IMR-90 (cell line): ENCODE results near the gene SH3RF3. TPM values are rescaled to one million over a fixed set of nuclear protein-coding genes. Genes with fewer than 3 reads are reported as not detected.

Source experiments
- ATAC-seq: fragments of 200-7000 bp; cut with Tn5 transposase; 2 replicates; pipeline ENCODE4 v1.9.1; 2020; ENCODE audit warnings: low read depth, mild to moderate bottlenecking, moderate library complexity
- BruUV-seq: library from RNA; stranded (reverse); fragments of 400-500 nt; replicated peaks from 2 replicates; lab custom pipeline; 2021; lab: Mats Ljungman, UMichigan
- CTCF ChIA-PET: fragments of 300-600 bp; formaldehyde crosslinking; extraction: SDS; loops from one replicate; lab custom pipeline; 2021; ENCODE audit warnings: antibody characterized with exemption; lab: Yijun Ruan, JAX
- POLR2A ChIA-PET: fragments of 300-600 bp; sonication (Branson Sonifier 250); formaldehyde crosslinking; loops from one replicate; lab custom pipeline; 2022; ENCODE audit warnings: antibody characterized with exemption; ENCODE audit not compliant: unreplicated experiment; lab: Charles Lee
- DNase-seq: peaks from one replicate; pipeline ENCODE4 v3.0.0; 2013
- H2AFZ ChIP-seq: replicated peaks from 2 replicates; pipeline ENCODE3; 2013; ENCODE audit warnings: low read length, mild to moderate bottlenecking; ENCODE audit not compliant: poor library complexity
- H2AK5ac ChIP-seq: 2 replicates; pipeline ENCODE4 v1.6.1; 2013; ENCODE audit warnings: low read depth, low read length, inconsistent platforms
- H2AK9ac ChIP-seq: replicated peaks from 2 replicates; pipeline ENCODE3; 2013; ENCODE audit warnings: mild to moderate bottlenecking, low read depth, low read length, moderate library complexity; ENCODE audit not compliant: poor library complexity
- H2BK120ac ChIP-seq: 2 replicates; pipeline ENCODE4 v1.6.1; 2013; ENCODE audit warnings: low read depth, low read length, inconsistent platforms
- H2BK15ac ChIP-seq: 3 replicates; pipeline ENCODE4 v1.6.1; 2013; ENCODE audit warnings: low read depth, low read length, inconsistent platforms
- H2BK20ac ChIP-seq: 2 replicates; pipeline ENCODE4 v1.6.1; 2013; ENCODE audit warnings: low read depth, mild to moderate bottlenecking, inconsistent platforms, low read length, moderate library complexity
- H2BK5ac ChIP-seq: 2 replicates; pipeline ENCODE4 v1.6.1; 2013; ENCODE audit warnings: mild to moderate bottlenecking, low read depth, low read length, inconsistent platforms; ENCODE audit not compliant: poor library complexity, severe bottlenecking
- H3K14ac ChIP-seq: replicated peaks from 2 replicates; pipeline ENCODE4 v1.6.1; 2013; ENCODE audit warnings: low read depth, low read length, inconsistent platforms
- H3K18ac ChIP-seq: 2 replicates; pipeline ENCODE4 v1.6.1; 2013; ENCODE audit warnings: low read depth, low read length, control low read depth
- H3K23ac ChIP-seq: 2 replicates; pipeline ENCODE4 v1.6.1; 2013; ENCODE audit warnings: low read depth, low read length, inconsistent platforms
- H3K27ac ChIP-seq: 2 replicates; pipeline ENCODE4 v1.5.1; 2013; ENCODE audit warnings: mild to moderate bottlenecking, control low read depth, low read length; ENCODE audit not compliant: insufficient read depth
- H3K27me3 ChIP-seq: 2 replicates; pipeline ENCODE4 v1.6.1; 2013; ENCODE audit warnings: low read length; ENCODE audit not compliant: control insufficient read depth, insufficient read depth
- H3K36me3 ChIP-seq: 2 replicates; pipeline ENCODE4 v1.6.1; 2013; ENCODE audit warnings: low read length, mixed read lengths; ENCODE audit not compliant: control insufficient read depth, insufficient read depth
- H3K4ac ChIP-seq: 2 replicates; pipeline ENCODE4 v1.6.1; 2013; ENCODE audit warnings: low read depth, low read length, inconsistent platforms
- H3K4me1 ChIP-seq: 2 replicates; pipeline ENCODE4 v1.6.1; 2013; ENCODE audit warnings: low read length, mixed read lengths; ENCODE audit not compliant: control insufficient read depth, insufficient read depth
- H3K4me2 ChIP-seq: 2 replicates; pipeline ENCODE4 v1.6.1; 2013; ENCODE audit warnings: low read depth, mild to moderate bottlenecking, control low read depth, low read length, moderate library complexity
- H3K4me3 ChIP-seq: 2 replicates; pipeline ENCODE4 v1.5.1; 2013; ENCODE audit warnings: low read depth, mild to moderate bottlenecking, control low read depth, low read length, moderate library complexity; ENCODE audit not compliant: insufficient read depth
- H3K56ac ChIP-seq: 2 replicates; pipeline ENCODE4 v1.6.1; 2013; ENCODE audit warnings: low read length, inconsistent platforms; ENCODE audit not compliant: insufficient read depth; ENCODE audit errors: extremely low read depth
- H3K79me1 ChIP-seq, 2 experiments: 2 replicates each; pipeline ENCODE4 v1.6.1; 2013; ENCODE audit warnings: low read length in 2 of 2, inconsistent platforms in 1 of 2, low read depth in 1 of 2
- H3K9ac ChIP-seq: 2 replicates; pipeline ENCODE4 v1.6.1; 2013; ENCODE audit warnings: low read depth, low read length, control low read depth
- H3K9me1 ChIP-seq: 2 replicates; pipeline ENCODE4 v1.6.1; 2013; ENCODE audit warnings: low read length, inconsistent platforms; ENCODE audit not compliant: insufficient read depth
- H3K9me3 ChIP-seq: 2 replicates; pipeline ENCODE4 v1.6.1; 2013; ENCODE audit warnings: low read length; ENCODE audit not compliant: control insufficient read depth, insufficient read depth
- H4K20me1 ChIP-seq: 2 replicates; pipeline ENCODE4 v1.6.1; 2013; ENCODE audit warnings: low read length, inconsistent platforms; ENCODE audit not compliant: insufficient read depth
- H4K5ac ChIP-seq: 2 replicates; pipeline ENCODE4 v1.6.1; 2013; ENCODE audit warnings: mild to moderate bottlenecking, low read depth, low read length, control low read depth
- H4K8ac ChIP-seq, 2 experiments: 2 replicates each; pipeline ENCODE4 v1.6.1; 2013; ENCODE audit warnings: low read depth in 2 of 2, low read length in 2 of 2, control low read depth in 1 of 2, inconsistent platforms in 1 of 2
- H4K91ac ChIP-seq: 2 replicates; pipeline ENCODE4 v1.6.1; 2013; ENCODE audit warnings: low read depth, low read length, inconsistent platforms; ENCODE audit not compliant: insufficient read depth
- BHLHE40 ChIP-seq: fragments of 150-350 bp; IDR thresholded peaks from 2 replicates; pipeline ENCODE4 v1.6.1; 2016; ENCODE audit warnings: mild to moderate bottlenecking, low read depth, low read length
- CHD1 ChIP-seq: IDR thresholded peaks from 2 replicates; pipeline ENCODE4 v1.6.1; 2012; ENCODE audit warnings: low read depth, low read length, improper control_type of control experiment
- FOS ChIP-seq: fragments of 150-350 bp; IDR thresholded peaks from 2 replicates; pipeline ENCODE4 v1.6.1; 2016; ENCODE audit warnings: low read depth, low read length
- MAFK ChIP-seq: IDR thresholded peaks from 2 replicates; pipeline ENCODE4 v1.6.1; 2012; ENCODE audit warnings: low read depth, low read length, improper control_type of control experiment
- MAZ ChIP-seq: IDR thresholded peaks from 2 replicates; pipeline ENCODE4 v1.6.1; 2012; ENCODE audit warnings: low read depth, mild to moderate bottlenecking, low read length, improper control_type of control experiment, moderate library complexity, borderline replicate concordance
- MXI1 ChIP-seq: IDR thresholded peaks from 2 replicates; pipeline ENCODE4 v1.6.1; 2012; ENCODE audit warnings: low read depth, mild to moderate bottlenecking, low read length, moderate library complexity, borderline replicate concordance
- NFE2L2 ChIP-seq: fragments of 150-350 bp; IDR thresholded peaks from 2 replicates; pipeline ENCODE4 v1.6.1; 2016; ENCODE audit warnings: low read depth, mild to moderate bottlenecking, low read length
- POLR2A ChIP-seq: IDR thresholded peaks from 2 replicates; pipeline ENCODE4 v1.6.1; 2012; ENCODE audit warnings: mild to moderate bottlenecking, low read depth, low read length
- RCOR1 ChIP-seq: IDR thresholded peaks from 2 replicates; pipeline ENCODE4 v1.6.1; 2012; ENCODE audit warnings: mild to moderate bottlenecking, low read length, improper control_type of control experiment; ENCODE audit not compliant: insufficient replicate concordance
- RFX5 ChIP-seq: IDR thresholded peaks from 2 replicates; pipeline ENCODE4 v1.8.0; 2012; ENCODE audit warnings: low read depth, mild to moderate bottlenecking, low read length, moderate library complexity
- SMC3 ChIP-seq: fragments of 150-350 bp; IDR thresholded peaks from 2 replicates; pipeline ENCODE4 v1.6.1; 2016; ENCODE audit warnings: low read depth, mild to moderate bottlenecking, antibody characterized with exemption, low read length, moderate library complexity
- WGBS, 2 experiments: methylation state at CpG; one replicate each; pipeline versions ENCODE4 v1.1.5 to v1.1.7; 2013; ENCODE audit warnings: missing lambda C conversion rate in 2 of 2; ENCODE audit not compliant: insufficient read length in 1 of 2; ENCODE audit errors: extremely low coverage in 2 of 2; 5-methylcytosine and 5-hydroxymethylcytosine counted together
- dilution Hi-C: fragments of 300-500 bp; cut with HindIII; formaldehyde crosslinking; loops from one replicate; pipeline ENCODE4 v1.14.3; 2018; ENCODE audit warnings: low sequenced_read_pairs; ENCODE audit not compliant: unreplicated experiment
- in situ Hi-C: fragments of 300-500 bp; cut with MboI; formaldehyde crosslinking; loops from 3 replicates; pipeline ENCODE4 v1.14.3; 2019; ENCODE audit warnings: low sequenced_read_pairs, inconsistent platforms, mixed read lengths
- intact Hi-C: fragments of 100-400 bp; cut with micrococcal nuclease; formaldehyde crosslinking; loops from 2 replicates; pipeline ENCODE4 v1.10.0; 2022
- polyA plus RNA-seq, 3 experiments: library from polyadenylated mRNA; depleted of rRNA; stranded (reverse); fragments of >200 nt; gene quantifications; 2 replicates each; pipeline ENCODE4 v1.2.3, GENCODE V29; 2012; ENCODE audit warnings: low replicate concordance in 1 of 3
- total RNA-seq: library from RNA; depleted of rRNA; stranded (reverse); fragments of >200 nt; gene quantifications from 2 replicates; pipeline ENCODE4 v1.2.3, GENCODE V29; 2012
- TF ChIP-seq, protein P1 (sequence below): fragments of 150-350 bp; IDR thresholded peaks from 2 replicates; pipeline ENCODE4 v1.6.1; 2017; ENCODE audit warnings: mild to moderate bottlenecking, antibody characterized with exemption, low read length, low read depth
- TF ChIP-seq, protein P2 (sequence below): fragments of 150-350 bp; IDR thresholded peaks from 2 replicates; pipeline ENCODE4 v1.6.1; 2016; ENCODE audit warnings: low read depth, mild to moderate bottlenecking, low read length, moderate library complexity, borderline replicate concordance

Gene SH3RF3
- total and polyA plus RNA-seq, 2 of the 4 experiments (the other 2 are of a cell fraction): 3.4 to 5.3 TPM

DNA sequence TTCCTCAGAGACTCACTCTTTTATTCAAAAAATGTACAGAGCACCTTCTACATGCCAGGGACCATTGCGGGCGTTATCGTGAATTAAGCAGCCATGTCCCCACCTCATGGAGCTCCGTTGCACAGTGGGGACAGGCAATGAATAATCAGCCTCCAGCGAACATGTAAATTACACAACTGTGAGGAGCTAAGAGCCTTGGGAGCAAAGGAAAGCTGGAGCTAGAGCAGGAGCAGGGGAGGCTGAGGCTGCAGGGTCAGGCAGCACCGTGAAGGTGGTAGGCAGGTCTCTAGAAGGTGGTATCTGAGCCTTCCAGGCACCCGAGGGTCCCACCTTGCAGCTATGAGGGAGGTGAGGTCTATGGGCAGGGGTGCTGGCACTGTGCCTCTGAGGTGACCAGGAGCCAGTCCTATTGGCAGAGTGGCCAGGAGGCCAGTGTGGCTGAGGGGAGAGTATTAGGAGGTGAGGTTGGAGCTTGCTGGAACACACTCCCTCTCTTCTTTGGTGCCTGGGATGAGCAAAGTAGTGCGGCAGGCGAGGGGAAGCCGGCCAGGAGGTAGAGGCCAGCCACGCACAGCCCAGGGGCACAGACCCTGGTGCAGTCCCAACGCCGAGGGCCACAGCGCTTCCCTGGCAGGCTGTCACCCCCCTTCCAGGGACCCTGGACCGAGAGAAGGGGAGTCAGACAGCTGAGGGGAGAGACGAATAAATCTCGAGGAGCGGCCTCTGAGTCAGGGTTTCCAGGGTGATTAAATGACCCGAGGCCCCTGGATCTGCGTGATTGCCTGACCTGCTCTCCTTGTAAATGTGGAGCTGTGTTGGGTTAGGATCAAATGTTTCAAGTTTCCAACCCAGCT lies 317.5 kb downstream of the SH3RF3 start:
- in situ Hi-C loops (no loop called here), intact Hi-C loops (loop anchor here (1.0 to 5.0 kb wide), 3 partner anchors 41 to 279 kb away; no protein-coding TSS in a partner anchor), dilution Hi-C loops (no loop called here)
- no peaks in the 10 kb centered on the region for H3K27me3 ChIP-seq
- H3K9me3 ChIP-seq: peaks cover 10% of the 10 kb centered on the region
- H3K4me3 ChIP-seq: no peak overlapping the region
- peak overlapping the region; percentile 31 for H2BK5ac ChIP-seq
- H3K14ac ChIP-seq: peak overlapping the region; percentile 81
- CTCF ChIA-PET: interaction anchor here (0.6 to 0.7 kb wide), 2 partner anchors 67 to 570 kb away, joined by 3 to 4 read pairs; no protein-coding TSS in a partner anchor
- peak overlapping the region; percentile 16 for H2AK5ac ChIP-seq
- peak overlapping the region; percentile 53 for H2BK120ac ChIP-seq
- peak overlapping the region; percentile 6; the same call in 2 of the 3 replicates for H2BK15ac ChIP-seq
- peak overlapping the region; percentile 8; the same call in 1 of the 2 replicates for H3K4me2 ChIP-seq
- peaks cover 12% of the 10 kb centered on the region for H3K4me1 ChIP-seq
- no peak overlapping the region for H3K23ac ChIP-seq
- H2AK9ac ChIP-seq: no peak overlapping the region
- peak overlapping the region; percentile 59 for H2BK20ac ChIP-seq
- H3K9me1 ChIP-seq: peaks cover 5% of the 10 kb centered on the region; the same call in 1 of the 2 replicates
- DNase-seq: no peak
- WGBS, 2 experiments: 87% methylated on average over 2 of the region's 20 CpGs; no CpG with 5 or more reads in 1 of the 2 experiments
- POLR2A ChIA-PET: interaction anchor here (0.6 to 0.8 kb wide), 2 partner anchors 15 to 21 kb away, joined by 8 to 13 read pairs; no protein-coding TSS in a partner anchor
- peaks cover 0 to 22% of the 10 kb centered on the region in 2 experiments; a peak in 1 of 4 replicates for H3K79me1 ChIP-seq
- no peak overlapping the region for H3K9ac ChIP-seq
- H4K20me1 ChIP-seq: peaks cover 26% of the 10 kb centered on the region; the same call in 1 of the 2 replicates
- no peak overlapping the region for H2AFZ ChIP-seq
- H3K36me3 ChIP-seq: peaks cover 25% of the 10 kb centered on the region
- peak overlapping the region in 1 of 2 experiments; percentile 10; a peak in 1 of 4 replicates for H4K8ac ChIP-seq
- ATAC-seq: peak; percentile 16
- no peak overlapping the region for H3K56ac ChIP-seq
- H4K5ac ChIP-seq: peak overlapping the region; percentile 47; the same call in 1 of the 2 replicates
- H3K27ac ChIP-seq: peak overlapping the region; percentile 61
- BruUV-seq: no TSS peak
- H3K4ac ChIP-seq: peak overlapping the region; percentile 72
- peak overlapping the region; percentile 65 for H4K91ac ChIP-seq
- peak overlapping the region; percentile 5 for H3K18ac ChIP-seq
- TF ChIP-seq, protein P1, sequence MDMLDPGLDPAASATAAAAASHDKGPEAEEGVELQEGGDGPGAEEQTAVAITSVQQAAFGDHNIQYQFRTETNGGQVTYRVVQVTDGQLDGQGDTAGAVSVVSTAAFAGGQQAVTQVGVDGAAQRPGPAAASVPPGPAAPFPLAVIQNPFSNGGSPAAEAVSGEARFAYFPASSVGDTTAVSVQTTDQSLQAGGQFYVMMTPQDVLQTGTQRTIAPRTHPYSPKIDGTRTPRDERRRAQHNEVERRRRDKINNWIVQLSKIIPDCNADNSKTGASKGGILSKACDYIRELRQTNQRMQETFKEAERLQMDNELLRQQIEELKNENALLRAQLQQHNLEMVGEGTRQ: no peak
- TF ChIP-seq MAFK (no peak), MAZ (no peak), SMC3 (no peak), FOS (no peak), NFE2L2 (no peak), POLR2A (no peak), RCOR1 (no peak), CHD1 (no peak), RFX5 (no peak), BHLHE40 (no peak), MXI1 (no peak)
- TF ChIP-seq, protein P2, sequence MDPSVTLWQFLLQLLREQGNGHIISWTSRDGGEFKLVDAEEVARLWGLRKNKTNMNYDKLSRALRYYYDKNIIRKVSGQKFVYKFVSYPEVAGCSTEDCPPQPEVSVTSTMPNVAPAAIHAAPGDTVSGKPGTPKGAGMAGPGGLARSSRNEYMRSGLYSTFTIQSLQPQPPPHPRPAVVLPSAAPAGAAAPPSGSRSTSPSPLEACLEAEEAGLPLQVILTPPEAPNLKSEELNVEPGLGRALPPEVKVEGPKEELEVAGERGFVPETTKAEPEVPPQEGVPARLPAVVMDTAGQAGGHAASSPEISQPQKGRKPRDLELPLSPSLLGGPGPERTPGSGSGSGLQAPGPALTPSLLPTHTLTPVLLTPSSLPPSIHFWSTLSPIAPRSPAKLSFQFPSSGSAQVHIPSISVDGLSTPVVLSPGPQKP: no peak
